HFFc6 (cell line): ENCODE data around the gene AGER. TPM values are rescaled to one million over a fixed set of nuclear protein-coding genes. Genes with fewer than 3 reads are reported as not detected.

Experiments used
- DNase-seq: peaks from one replicate; pipeline ENCODE4 v3.0.0-alpha.2; 2018
- H3K27ac Mint-ChIP-seq: 2 replicates; pipeline ENCODE4 v1.8.0; 2020; ENCODE audit warnings: mild to moderate bottlenecking, mixed read lengths
- H3K27me3 Mint-ChIP-seq: 2 replicates; pipeline ENCODE4 v1.8.0; 2021; ENCODE audit warnings: mild to moderate bottlenecking, moderate library complexity, mixed read lengths; ENCODE audit not compliant: insufficient read depth
- H3K36me3 Mint-ChIP-seq: 2 replicates; pipeline ENCODE4 v1.8.0; 2021; ENCODE audit warnings: low read depth, mixed read lengths
- H3K4me1 Mint-ChIP-seq: 2 replicates; pipeline ENCODE4 v1.8.0; 2020; ENCODE audit warnings: low read depth, mixed read lengths
- H3K4me3 Mint-ChIP-seq: 2 replicates; pipeline ENCODE4 v1.8.0; 2020; ENCODE audit warnings: mild to moderate bottlenecking, moderate library complexity, mixed read lengths
- H3K9me3 Mint-ChIP-seq: 2 replicates; pipeline ENCODE4 v1.8.0; 2020; ENCODE audit warnings: mild to moderate bottlenecking, mixed read lengths
- CTCF ChIP-seq: fragments of 200-600 bp; sonication (generic); IDR thresholded peaks from 2 replicates; pipeline ENCODE4 v1.5.0; 2021; ENCODE audit warnings: antibody characterized with exemption, mild to moderate bottlenecking
- total RNA-seq, 6 experiments: library from RNA; stranded (reverse); fragmentation: NEBNext Ultra II Directional; extraction: Animal tissue kit (Norgen Biotek cat#: 25700); gene quantifications; 2 replicates in 1 of 6; 3 replicates in 5 of 6; pipeline ENCODE4 v1.2.3, GENCODE V29; 2021

AGER gene
- total RNA-seq, 6 experiments from 2014 or later: 6.2 to 7.6 (median 6.5) TPM

- H3K27me3 Mint-ChIP-seq: peaks cover 44% of the 10 kb centered on the region
- H3K36me3 Mint-ChIP-seq: no peaks in the 10 kb centered on the region
- H3K9me3 Mint-ChIP-seq: no peaks in the 10 kb centered on the region
- H3K27ac Mint-ChIP-seq: no peak overlapping the region
- TF ChIP-seq CTCF: no peak
- H3K4me1 Mint-ChIP-seq: 0 out of 2 replicates have a peak, but pooled peaks cover 7% of the 10 kb centered on the region
- no peak overlapping the region for H3K4me3 Mint-ChIP-seq
- no peak for DNase-seq
Observed at GRCh38 chr6:32222333-32223230, 38.5 kb upstream of the AGER start.

DNA sequence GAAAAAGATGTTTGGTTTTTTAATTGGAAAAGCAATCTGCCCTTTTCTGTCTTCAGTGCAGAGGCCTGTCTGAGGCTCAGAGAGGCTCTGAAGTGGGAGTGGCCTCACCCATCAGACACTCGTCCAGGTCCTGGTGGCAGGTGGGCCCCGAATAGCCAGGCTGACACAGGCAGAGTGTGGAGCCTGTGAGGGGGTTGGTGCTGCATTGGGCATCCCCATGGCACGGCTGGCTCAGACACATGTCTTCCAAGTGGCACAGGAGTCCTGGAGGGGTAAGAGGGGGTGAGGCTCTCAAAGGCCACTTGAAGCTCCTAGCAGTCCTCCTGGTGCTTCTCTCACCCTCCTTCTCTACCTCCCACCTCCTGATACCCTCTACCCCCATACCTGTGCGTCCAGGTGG is 36.0 kb upstream of the AGER start:
- no peak for TF ChIP-seq CTCF
- no peak for DNase-seq
- Mint-ChIP-seq H3K4me1 (0 out of 2 replicates have a peak, but pooled peaks cover 7% of the 10 kb centered on the region), H3K36me3 (no peaks in the 10 kb centered on the region), H3K27me3 (peaks cover 60% of the 10 kb centered on the region), H3K4me3 (no peak overlapping the region), H3K9me3 (no peaks in the 10 kb centered on the region), H3K27ac (no peak overlapping the region)

- TF ChIP-seq CTCF: no peak
- Mint-ChIP-seq H3K4me1 (no peaks in the 10 kb centered on the region), H3K27me3 (peaks cover 64% of the 10 kb centered on the region), H3K27ac (no peak overlapping the region), H3K36me3 (no peaks in the 10 kb centered on the region), H3K4me3 (no peak overlapping the region), H3K9me3 (no peaks in the 10 kb centered on the region)
- DNase-seq: no peak
Observed at GRCh38 chr6:32218167-32218566, 34.1 kb upstream of the AGER start.

GRCh38 chr6:32216998-32217397 is 32.9 kb upstream of the AGER start:
- Mint-ChIP-seq H3K4me1 (no peaks in the 10 kb centered on the region), H3K27ac (no peak overlapping the region), H3K4me3 (no peak overlapping the region), H3K9me3 (no peaks in the 10 kb centered on the region), H3K36me3 (no peaks in the 10 kb centered on the region), H3K27me3 (peaks cover 60% of the 10 kb centered on the region)
- no peak for TF ChIP-seq CTCF
- no peak for DNase-seq

GRCh38 chr6:32216285-32216684 is 32.2 kb upstream of the AGER start:
- H3K36me3 Mint-ChIP-seq: no peaks in the 10 kb centered on the region

More at GRCh38 chr6:32216285-32216684, 32.2 kb upstream of the AGER start:
- no peak overlapping the region for H3K27ac Mint-ChIP-seq
- no peak for DNase-seq
- H3K4me1 Mint-ChIP-seq: no peaks in the 10 kb centered on the region
- TF ChIP-seq CTCF: no peak
- H3K4me3 Mint-ChIP-seq: no peak overlapping the region
- peaks cover 55% of the 10 kb centered on the region for H3K27me3 Mint-ChIP-seq
- no peaks in the 10 kb centered on the region for H3K9me3 Mint-ChIP-seq
